Lower leg skin (tissue), 4 donors: ENCODE results near the gene ANXA1. TPM values are rescaled to one million over a fixed set of nuclear protein-coding genes. Genes with fewer than 3 reads are reported as not detected.

ENCODE experiments used
- DNase-seq, 2 donors: peaks; one replicate each; pipeline ENCODE4 v3.0.0-alpha.2; 2019; ENCODE audit warnings: low spot score in 2 of 2
- H3K4me3 ChIP-seq: fragments of 200-600 bp; sonication (generic); 2 replicates; pipeline ENCODE4 v1.5.1; 2017; ENCODE audit warnings: mild to moderate bottlenecking, low read depth; ENCODE audit not compliant: poor library complexity, severe bottlenecking
- CTCF ChIP-seq, 3 donors: fragments of 450-650 bp; IDR thresholded peaks; one replicate each; pipeline ENCODE4 v1.5.1; 2016; ENCODE audit warnings: antibody characterized with exemption in 3 of 3, mild to moderate bottlenecking in 3 of 3, moderate library complexity in 2 of 3
- POLR2A ChIP-seq, 2 donors: fragments of 450-650 bp; IDR thresholded peaks; one replicate each; pipeline ENCODE4 v1.6.1; 2016 to 2017; ENCODE audit warnings: antibody characterized with exemption in 2 of 2, mild to moderate bottlenecking in 1 of 2, moderate library complexity in 1 of 2
- WGBS, 2 donors: methylation state at CpG; one replicate each; pipeline ENCODE4 v1.1.5; 2018; 5-methylcytosine and 5-hydroxymethylcytosine counted together
- intact Hi-C: fragments of 100-400 bp; cut with DNase I; formaldehyde crosslinking; loops from one replicate; pipeline ENCODE4 v1.15.0; 2023; ENCODE audit warnings: low total_unique reads
- total RNA-seq, 4 donors: library from RNA; depleted of rRNA; stranded (reverse); fragments of >200 nt; gene quantifications; one replicate each; pipeline ENCODE4 v1.1.0, GENCODE V29; 2016

The ANXA1 gene
- total RNA-seq, 4 donors from 2014 or later = 146 to 284 (median 173) TPM

- no peak for TF ChIP-seq POLR2A (IDR thresholded peaks at IDR 0.05)
- TF ChIP-seq CTCF (IDR thresholded peaks at IDR 0.05) = no peak
- intact Hi-C loops = no loop called here
- H3K4me3 ChIP-seq = no peak overlapping the region
- DNase-seq = no peak
- 76 to 83% methylated on average over 1 of the region's 1 CpG for WGBS, 2 donors
Measured at GRCh38 chr9:73125651-73126050, 26.0 kb upstream of the ANXA1 start.

- no peak overlapping the region for H3K4me3 ChIP-seq
- TF ChIP-seq CTCF (IDR thresholded peaks at IDR 0.05) (no peak), POLR2A (IDR thresholded peaks at IDR 0.05) (no peak)
- DNase-seq = no peak
- 79 to 88% methylated on average over 6 of the region's 6 CpGs for WGBS, 2 donors
- intact Hi-C loops = no loop called here
Measured at GRCh38 chr9:73129941-73130685, 21.6 kb upstream of the ANXA1 start.

GRCh38 chr9:73131461-73131860 is 20.2 kb upstream of the ANXA1 start:
- 30 to 34% methylated on average over 4 of the region's 4 CpGs for WGBS, 2 donors
- TF ChIP-seq CTCF (IDR thresholded peaks at IDR 0.05) (no peak), POLR2A (IDR thresholded peaks at IDR 0.05) (no peak)
- H3K4me3 ChIP-seq = no peak overlapping the region
- no peak for DNase-seq
- intact Hi-C loops = no loop called here

GRCh38 chr9:73132034-73132776 is 19.5 kb upstream of the ANXA1 start:
- H3K4me3 ChIP-seq = peak overlapping the region; percentile 13
- peak; percentile 90 to 93 for DNase-seq
- intact Hi-C loops = no loop called here
- no peak for TF ChIP-seq CTCF (IDR thresholded peaks at IDR 0.05)
- no peak for TF ChIP-seq POLR2A (IDR thresholded peaks at IDR 0.05)
- 0 to 1% methylated on average over 15 of the region's 15 CpGs for WGBS, 2 donors

GRCh38 chr9:73133022-73133651 is 18.5 kb upstream of the ANXA1 start:
- no peak for TF ChIP-seq CTCF (IDR thresholded peaks at IDR 0.05)
- TF ChIP-seq POLR2A (IDR thresholded peaks at IDR 0.05) = no peak
- no peak for DNase-seq
- no peak overlapping the region for H3K4me3 ChIP-seq
- intact Hi-C loops = no loop called here
- 44 to 56% methylated on average over 3 of the region's 3 CpGs for WGBS, 2 donors
